ELF-1 (cell line): ENCODE results near the gene EXOSC7.
"Not testable (repeated sequence)": the region's sequence is repeated elsewhere in the genome, so short reads cannot be mapped to it uniquely, and the experiment has no call there.

ENCODE experiments used
- DNase-seq: peaks from one replicate; pipeline ENCODE4 v3.0.0-alpha.2; 2016; ENCODE audit warnings: low read depth, low spot score

EXOSC7 gene

GRCh38 chr3:44962621-44963393 is 13.2 kb upstream of the EXOSC7 start:
- DNase-seq = no peak

- DNase-seq = no peak
These were observed 12.3 kb upstream of the EXOSC7 start for GRCh38 chr3:44963571-44964325.

- no peak for DNase-seq
These were observed 10.9 kb upstream of the EXOSC7 start for GRCh38 chr3:44965165-44965564.

GRCh38 chr3:44966795-44967278 is 9.2 kb upstream of the EXOSC7 start:
- no peak for DNase-seq

- no peak for DNase-seq
These were observed 7.6 kb upstream of the EXOSC7 start for GRCh38 chr3:44968447-44968858.

GRCh38 chr3:44969154-44969827 is 6.8 kb upstream of the EXOSC7 start:
- DNase-seq = no peak

GRCh38 chr3:44969828-44970179 is 6.2 kb upstream of the EXOSC7 start:
- DNase-seq = no peak

GRCh38 chr3:44970926-44971490 is 5.0 kb upstream of the EXOSC7 start:
- DNase-seq = no peak

GRCh38 chr3:44974416-44974815 is 1.6 kb upstream of the EXOSC7 start:
- DNase-seq = no peak

GRCh38 chr3:44981220-44981619 is 5.2 kb downstream of the EXOSC7 start:
- no peak for DNase-seq

GRCh38 chr3:44981751-44982150 is 5.7 kb downstream of the EXOSC7 start:
- DNase-seq = no peak

GRCh38 chr3:44982817-44983216 is 6.8 kb downstream of the EXOSC7 start:
- no peak for DNase-seq

GRCh38 chr3:44983484-44983941 is 7.5 kb downstream of the EXOSC7 start:
- DNase-seq = peak; percentile 8

- DNase-seq = no peak
These were observed 8.3 kb downstream of the EXOSC7 start for GRCh38 chr3:44984335-44984734.

- not testable (repeated sequence) for DNase-seq
These were observed 10.3 kb downstream of the EXOSC7 start for GRCh38 chr3:44986330-44986729.

GRCh38 chr3:44987332-44987731 is 11.3 kb downstream of the EXOSC7 start:
- DNase-seq = no peak

- no peak for DNase-seq
These were observed 12.0 kb downstream of the EXOSC7 start for GRCh38 chr3:44988073-44988472.

GRCh38 chr3:44989141-44989540 is 13.1 kb downstream of the EXOSC7 start:
- no peak for DNase-seq

- no peak for DNase-seq
These were observed 13.8 kb downstream of the EXOSC7 start for GRCh38 chr3:44989636-44990373.

GRCh38 chr3:44991326-44991725 is 15.3 kb downstream of the EXOSC7 start:
- DNase-seq = no peak
